GM13976 (cell line): ENCODE data around the gene TMEM171.

Experiments used
- DNase-seq: peaks from one replicate; pipeline ENCODE4 v3.0.0; 2012; ENCODE audit warnings: low spot score
- in situ Hi-C: fragments of 300-500 bp; cut with MboI; formaldehyde crosslinking; loops from one replicate; pipeline ENCODE4 v1.12.0; 2022; ENCODE audit warnings: low sequenced_read_pairs, mixed read lengths, inconsistent platforms; ENCODE audit not compliant: unreplicated experiment
- TF ChIP-seq, protein P1 (sequence below): IDR thresholded peaks from 2 replicates; pipeline ENCODE4 v1.5.1; 2012; ENCODE audit warnings: borderline replicate concordance, mild to moderate bottlenecking; ENCODE audit not compliant: insufficient read depth; ENCODE audit errors: extremely low read depth, missing control alignments, control extremely low read depth

TMEM171 gene

GRCh38 chr5:73143716-73144115 lies 23.3 kb downstream of the TMEM171 start:
- in situ Hi-C loops = no loop called here
- no peak for DNase-seq
- TF ChIP-seq, protein P1, sequence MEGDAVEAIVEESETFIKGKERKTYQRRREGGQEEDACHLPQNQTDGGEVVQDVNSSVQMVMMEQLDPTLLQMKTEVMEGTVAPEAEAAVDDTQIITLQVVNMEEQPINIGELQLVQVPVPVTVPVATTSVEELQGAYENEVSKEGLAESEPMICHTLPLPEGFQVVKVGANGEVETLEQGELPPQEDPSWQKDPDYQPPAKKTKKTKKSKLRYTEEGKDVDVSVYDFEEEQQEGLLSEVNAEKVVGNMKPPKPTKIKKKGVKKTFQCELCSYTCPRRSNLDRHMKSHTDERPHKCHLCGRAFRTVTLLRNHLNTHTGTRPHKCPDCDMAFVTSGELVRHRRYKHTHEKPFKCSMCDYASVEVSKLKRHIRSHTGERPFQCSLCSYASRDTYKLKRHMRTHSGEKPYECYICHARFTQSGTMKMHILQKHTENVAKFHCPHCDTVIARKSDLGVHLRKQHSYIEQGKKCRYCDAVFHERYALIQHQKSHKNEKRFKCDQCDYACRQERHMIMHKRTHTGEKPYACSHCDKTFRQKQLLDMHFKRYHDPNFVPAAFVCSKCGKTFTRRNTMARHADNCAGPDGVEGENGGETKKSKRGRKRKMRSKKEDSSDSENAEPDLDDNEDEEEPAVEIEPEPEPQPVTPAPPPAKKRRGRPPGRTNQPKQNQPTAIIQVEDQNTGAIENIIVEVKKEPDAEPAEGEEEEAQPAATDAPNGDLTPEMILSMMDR = no peak

DNA sequence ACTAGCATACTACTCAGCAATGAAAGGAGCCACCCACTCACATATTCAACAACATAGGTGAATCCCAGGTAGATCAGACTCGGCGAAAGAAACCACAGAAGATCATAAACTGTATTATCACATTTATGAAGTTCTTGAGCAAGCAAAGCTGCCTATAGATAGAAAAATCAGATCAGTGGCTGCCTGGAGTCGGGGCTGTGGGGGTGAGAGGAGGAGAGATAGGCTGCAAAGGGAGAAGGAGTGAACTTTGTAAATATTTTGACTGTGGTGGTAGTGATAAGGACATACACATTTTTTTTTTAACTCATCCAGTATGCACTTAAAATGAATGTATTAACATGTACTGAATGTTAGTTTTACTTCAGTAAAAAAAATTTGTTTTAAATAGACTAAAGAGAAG lies 29.2 kb downstream of the TMEM171 start:
- TF ChIP-seq, protein P1 = no peak
- in situ Hi-C loops = no loop called here
- no peak for DNase-seq

DNA sequence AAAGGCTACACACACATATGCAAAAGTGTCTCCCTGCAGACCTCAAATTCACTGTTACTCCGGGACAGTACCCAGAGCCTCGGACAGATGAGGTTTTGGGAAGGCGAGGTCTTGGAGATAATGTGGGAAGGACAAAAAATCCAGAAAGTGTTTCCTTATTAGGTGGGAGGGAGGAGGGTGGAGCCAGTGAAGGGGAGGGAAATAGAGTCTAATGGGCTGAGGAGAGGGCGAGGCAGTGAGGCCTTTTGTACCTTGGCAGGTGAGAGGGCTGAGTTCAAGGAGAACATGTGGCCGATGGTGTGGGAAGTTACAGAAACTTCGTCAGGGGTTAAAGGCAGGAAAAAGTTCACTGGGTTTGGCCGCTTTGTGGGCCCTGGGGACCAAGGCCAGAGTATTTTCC lies 30.5 kb downstream of the TMEM171 start:
- TF ChIP-seq, protein P1 = no peak
- no peak for DNase-seq
- in situ Hi-C loops = no loop called here

DNA sequence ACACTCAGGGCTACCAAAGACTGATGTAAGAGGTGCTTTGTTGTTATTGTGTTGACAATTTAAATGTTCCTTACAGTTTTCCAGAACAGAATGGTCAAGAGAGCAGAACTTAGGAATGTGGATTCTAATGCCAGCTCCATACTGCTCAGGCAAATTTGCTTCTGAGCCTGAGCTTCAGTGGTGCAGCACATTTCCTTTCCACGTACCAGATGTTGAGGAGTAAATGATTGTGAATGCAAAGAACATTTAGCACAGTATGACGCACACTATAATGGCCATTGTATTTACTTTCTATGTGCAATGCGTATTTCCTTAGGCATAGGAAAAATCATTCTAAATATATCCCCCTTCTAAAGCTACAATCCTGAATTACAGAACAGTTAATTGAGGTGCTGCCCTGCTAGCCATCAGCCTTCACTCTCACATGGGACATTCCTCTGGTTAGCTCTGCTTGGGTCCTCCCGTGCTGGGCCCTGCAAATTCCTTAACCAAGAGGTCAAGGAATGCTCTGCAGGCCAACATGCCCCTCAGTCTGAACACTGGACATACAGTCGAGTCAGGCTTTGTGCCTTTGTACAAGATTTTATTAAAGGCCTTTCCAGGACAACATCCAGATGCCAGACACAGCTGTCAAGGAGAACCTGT lies 31.5 kb downstream of the TMEM171 start:
- in situ Hi-C loops = no loop called here
- DNase-seq = no peak
- TF ChIP-seq, protein P1 = no peak

DNA sequence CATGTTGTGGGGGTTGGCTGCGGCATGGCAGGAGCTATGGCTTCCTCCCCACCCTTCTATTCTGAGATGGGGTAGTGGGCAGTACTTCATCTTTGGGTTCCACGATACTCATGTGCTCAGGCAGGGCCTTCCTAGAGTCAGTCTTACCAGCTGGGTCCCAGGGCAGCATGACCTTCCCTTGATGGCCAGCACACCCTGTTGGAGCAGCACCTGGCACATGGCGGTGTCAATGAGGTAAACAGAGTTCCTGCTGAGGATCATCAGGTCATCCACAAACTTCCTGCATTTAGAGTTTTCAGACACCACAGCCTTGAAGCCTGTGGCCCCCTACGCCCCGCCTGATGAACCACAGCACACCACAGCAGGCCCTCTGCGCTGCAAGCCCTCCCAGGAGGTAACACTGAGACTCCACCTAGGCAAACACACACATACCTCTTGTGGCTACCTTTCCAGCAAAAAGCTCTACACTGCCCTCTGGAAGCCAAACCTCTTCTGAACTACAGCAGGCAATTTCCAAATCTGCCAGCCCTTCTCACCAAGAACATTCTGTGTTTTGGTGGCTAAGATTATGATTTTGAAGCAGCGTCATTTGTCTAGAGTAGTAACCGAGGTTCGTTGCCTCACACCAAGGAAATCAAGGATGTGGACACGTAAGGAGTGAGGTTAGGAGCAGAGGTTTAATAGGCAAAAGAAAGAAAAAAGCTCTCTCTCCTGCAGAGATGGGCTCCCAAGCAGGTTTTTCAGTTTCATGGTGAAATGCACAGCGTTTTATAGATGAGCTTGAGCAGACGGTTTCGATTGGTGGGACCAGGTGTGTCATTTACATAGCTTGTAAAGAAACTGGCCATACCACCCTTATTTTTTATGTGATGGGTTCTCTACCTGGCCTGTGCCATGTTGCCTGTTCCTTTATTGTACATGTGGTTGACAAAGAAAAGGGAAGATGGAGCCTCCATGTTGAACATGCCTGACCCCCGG lies 32.3 kb downstream of the TMEM171 start:
- in situ Hi-C loops = no loop called here
- TF ChIP-seq, protein P1 = no peak
- no peak for DNase-seq

DNA sequence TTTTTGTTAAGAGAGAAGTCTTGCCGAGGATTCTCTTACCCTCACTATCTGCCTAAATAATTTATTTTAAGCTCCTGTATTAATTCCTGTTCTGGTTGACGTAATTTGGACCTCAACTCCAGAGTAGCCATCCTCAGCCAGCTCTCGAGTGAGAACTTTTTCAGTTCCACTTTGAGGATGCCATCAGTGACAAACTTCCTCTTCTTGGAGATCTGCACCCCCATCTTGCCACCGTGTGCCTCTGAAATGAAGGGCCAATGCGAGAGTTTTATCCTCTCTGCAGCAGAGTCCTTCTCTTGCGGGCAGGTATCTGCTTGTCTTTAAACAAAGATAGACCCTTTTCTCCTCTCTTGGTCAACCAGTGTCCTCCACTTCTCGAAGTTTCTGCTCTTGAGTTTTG lies 33.1 kb downstream of the TMEM171 start:
- no peak for DNase-seq
- in situ Hi-C loops = no loop called here
- TF ChIP-seq, protein P1 = no peak
